MCF 10A (cell line): Measurements from ENCODE around the gene LMF2. TPM values are rescaled to one million over a fixed set of nuclear protein-coding genes. Genes with fewer than 3 reads are reported as not detected.
A peak's percentile ranks its signal among the peaks of the same experiment; 100 is the strongest.
"Not testable (repeated sequence)": the region's sequence is repeated elsewhere in the genome, so short reads cannot be mapped to it uniquely, and the experiment has no call there.

Source experiments
- BruUV-seq: library from RNA; stranded (reverse); fragments of 400-500 nt; replicated peaks from 2 replicates; lab custom pipeline; 2021; lab: Mats Ljungman, UMichigan
- CTCF ChIA-PET: fragments of 300-600 bp; sonication (Branson Sonifier 250); formaldehyde crosslinking; extraction: SDS; loops from one replicate; lab custom pipeline; 2021; ENCODE audit warnings: antibody characterized with exemption, inconsistent platforms; lab: Yijun Ruan, JAX
- POLR2A ChIA-PET: fragments of 300-600, 350-650 bp; sonication (Branson Sonifier 250); formaldehyde crosslinking; extraction: SDS; loops from one replicate; lab custom pipeline; 2020; ENCODE audit warnings: antibody characterized with exemption, inconsistent platforms; lab: Yijun Ruan, JAX
- DNase-seq: peaks from one replicate; pipeline ENCODE4 v3.0.0-alpha.2; 2018; ENCODE audit not compliant: unreplicated experiment
- H3K27ac Mint-ChIP-seq: one replicate; pipeline ENCODE4 v1.8.0; 2022; ENCODE audit warnings: mild to moderate bottlenecking, low read depth, mixed read lengths; ENCODE audit not compliant: unreplicated experiment
- H3K27me3 Mint-ChIP-seq: one replicate; pipeline ENCODE4 v1.8.0; 2022; ENCODE audit warnings: mixed read lengths; ENCODE audit not compliant: insufficient read depth, unreplicated experiment
- H3K36me3 Mint-ChIP-seq: one replicate; pipeline ENCODE4 v1.8.0; 2022; ENCODE audit warnings: mild to moderate bottlenecking, moderate library complexity, mixed read lengths; ENCODE audit not compliant: insufficient read depth, unreplicated experiment
- H3K4me1 Mint-ChIP-seq: one replicate; pipeline ENCODE4 v1.8.0; 2022; ENCODE audit warnings: mixed read lengths; ENCODE audit not compliant: insufficient read depth, unreplicated experiment
- H3K4me3 Mint-ChIP-seq: one replicate; pipeline ENCODE4 v1.8.0; 2022; ENCODE audit warnings: mild to moderate bottlenecking, moderate library complexity, mixed read lengths; ENCODE audit not compliant: unreplicated experiment
- H3K9me3 Mint-ChIP-seq: one replicate; pipeline ENCODE4 v1.8.0; 2022; ENCODE audit warnings: mixed read lengths; ENCODE audit not compliant: unreplicated experiment
- intact Hi-C: fragments of 100-400 bp; cut with micrococcal nuclease; formaldehyde crosslinking; loops from 2 replicates; pipeline ENCODE4 v1.14.1; 2022
- total RNA-seq: library from RNA; stranded (reverse); gene quantifications from 2 replicates; pipeline ENCODE4 v1.2.3, GENCODE V29; 2022
- TF ChIP-seq, protein P1 (sequence below): fragments of 200-600 bp; IDR thresholded peaks from one replicate; pipeline ENCODE4 v1.8.0; 2022; ENCODE audit warnings: antibody characterized with exemption, mild to moderate bottlenecking; ENCODE audit not compliant: unreplicated experiment

The LMF2 gene
- total RNA-seq, 1 experiment from 2014 or later: 50.9 TPM

- DNase-seq: no peak
- intact Hi-C loops: no loop called here
- Mint-ChIP-seq H3K27ac (no peak overlapping the region), H3K36me3 (peaks cover under 1% of the 10 kb centered on the region), H3K4me3 (no peak overlapping the region), H3K4me1 (peaks cover 28% of the 10 kb centered on the region), H3K9me3 (no peaks in the 10 kb centered on the region), H3K27me3 (no peaks in the 10 kb centered on the region)
- CTCF ChIA-PET: interaction anchor here (0.9 to 1.3 kb wide), 2 partner anchors 11 to 27 kb away, joined by 3 read pairs; partner anchors contain the start of genes SCO2 and SYCE3
- no TSS peak for BruUV-seq
- POLR2A ChIA-PET: interaction anchor here (9.2 kb wide), 1 partner anchor 9 kb away, joined by 170 read pairs; the partner anchor contains the start of genes SCO2 and TYMP
- TF ChIP-seq, protein P1, sequence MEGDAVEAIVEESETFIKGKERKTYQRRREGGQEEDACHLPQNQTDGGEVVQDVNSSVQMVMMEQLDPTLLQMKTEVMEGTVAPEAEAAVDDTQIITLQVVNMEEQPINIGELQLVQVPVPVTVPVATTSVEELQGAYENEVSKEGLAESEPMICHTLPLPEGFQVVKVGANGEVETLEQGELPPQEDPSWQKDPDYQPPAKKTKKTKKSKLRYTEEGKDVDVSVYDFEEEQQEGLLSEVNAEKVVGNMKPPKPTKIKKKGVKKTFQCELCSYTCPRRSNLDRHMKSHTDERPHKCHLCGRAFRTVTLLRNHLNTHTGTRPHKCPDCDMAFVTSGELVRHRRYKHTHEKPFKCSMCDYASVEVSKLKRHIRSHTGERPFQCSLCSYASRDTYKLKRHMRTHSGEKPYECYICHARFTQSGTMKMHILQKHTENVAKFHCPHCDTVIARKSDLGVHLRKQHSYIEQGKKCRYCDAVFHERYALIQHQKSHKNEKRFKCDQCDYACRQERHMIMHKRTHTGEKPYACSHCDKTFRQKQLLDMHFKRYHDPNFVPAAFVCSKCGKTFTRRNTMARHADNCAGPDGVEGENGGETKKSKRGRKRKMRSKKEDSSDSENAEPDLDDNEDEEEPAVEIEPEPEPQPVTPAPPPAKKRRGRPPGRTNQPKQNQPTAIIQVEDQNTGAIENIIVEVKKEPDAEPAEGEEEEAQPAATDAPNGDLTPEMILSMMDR: no peak
Measured at GRCh38 chr22:50536226-50536625, 28.7 kb upstream of the LMF2 start.

DNA sequence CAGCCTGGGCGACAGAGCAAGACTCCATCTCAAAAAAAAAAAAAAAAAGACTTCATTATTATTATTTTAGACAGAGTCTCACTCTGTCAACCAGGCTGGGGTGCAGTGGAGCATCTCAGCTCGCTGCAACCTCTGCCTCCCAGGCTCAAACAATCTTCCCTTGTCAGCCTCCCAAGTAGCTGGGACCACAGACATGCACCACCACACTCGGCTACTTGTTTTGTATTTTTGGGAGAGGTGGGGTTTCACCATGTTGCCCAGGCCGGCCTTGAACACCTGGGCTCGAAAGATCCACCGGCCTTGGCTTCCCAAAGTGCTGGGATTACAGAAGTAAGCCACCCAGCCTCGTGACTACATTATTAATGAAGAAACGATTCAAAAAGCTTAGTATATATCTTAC is 27.6 kb upstream of the LMF2 start:
- Mint-ChIP-seq H3K27ac (no peak overlapping the region), H3K27me3 (no peaks in the 10 kb centered on the region), H3K9me3 (no peaks in the 10 kb centered on the region), H3K36me3 (peaks cover 11% of the 10 kb centered on the region), H3K4me3 (no peak overlapping the region), H3K4me1 (peaks cover 20% of the 10 kb centered on the region)
- POLR2A ChIA-PET: interaction anchor here (1.2 to 9.2 kb wide), 2 partner anchors 8 to 15 kb away, joined by 5 to 170 read pairs; partner anchors contain the start of genes SCO2 and TYMP
- TF ChIP-seq, protein P1: no peak
- intact Hi-C loops: no loop called here
- no TSS peak for BruUV-seq
- CTCF ChIA-PET: interaction anchor here (0.7 to 1.3 kb wide), 3 partner anchors 28 to 173 kb away, joined by 3 to 4 read pairs (median 3); partner anchors contain the start of gene SYCE3
- DNase-seq: no peak

DNA sequence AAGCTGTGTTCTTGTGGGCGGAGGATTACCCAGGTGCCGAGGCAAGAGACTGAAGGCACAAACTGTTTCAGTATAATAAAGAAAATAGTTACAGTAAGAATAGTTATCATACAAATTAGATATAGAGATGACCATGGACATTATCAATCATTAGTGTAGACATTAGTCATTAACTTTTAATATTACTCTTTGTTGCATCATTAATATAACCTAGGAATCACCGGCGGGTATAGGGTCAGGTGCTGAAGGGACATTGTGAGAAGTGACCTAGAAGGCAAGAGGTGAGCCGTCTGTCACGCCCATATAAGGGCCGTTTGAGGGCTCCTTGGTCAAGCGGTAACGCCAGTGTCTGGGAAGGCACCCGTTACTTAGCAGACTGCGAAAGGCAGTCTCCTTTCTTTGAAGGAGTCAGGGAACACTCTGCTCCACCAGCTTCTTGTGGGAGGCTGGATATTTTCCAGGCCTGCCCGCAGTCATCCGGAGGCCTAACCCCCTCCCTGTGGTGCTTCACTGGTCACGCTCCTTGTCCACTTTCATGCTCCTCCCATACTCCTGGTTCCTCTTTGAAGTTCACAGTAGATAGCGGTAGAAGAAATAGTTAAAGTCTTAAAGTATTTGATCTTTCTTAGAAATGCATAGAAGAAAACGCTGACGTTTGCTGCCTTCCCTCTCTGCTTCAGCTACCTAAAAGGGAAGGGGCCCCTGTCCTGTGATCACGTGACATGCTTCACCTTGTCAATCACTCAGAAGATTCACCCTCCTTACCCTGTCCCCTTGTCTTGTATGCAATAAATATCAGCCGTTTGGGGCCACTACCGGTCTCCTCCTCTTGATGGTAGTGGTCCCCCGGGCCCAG is 26.6 kb upstream of the LMF2 start:
- intact Hi-C loops, BruUV-seq, H3K27me3 Mint-ChIP-seq, H3K27ac Mint-ChIP-seq, DNase-seq, H3K4me3 Mint-ChIP-seq, H3K9me3 Mint-ChIP-seq: not testable (repeated sequence)
- Mint-ChIP-seq H3K4me1 (peaks cover 20% of the 10 kb centered on the region), H3K36me3 (peaks cover 17% of the 10 kb centered on the region)
- CTCF ChIA-PET: interaction anchor here (0.7 kb wide), 1 partner anchor 172 kb away, joined by 3 read pairs; no protein-coding TSS in a partner anchor
- POLR2A ChIA-PET: interaction anchor here (1.0 to 1.2 kb wide), 2 partner anchors 16 to 29 kb away, joined by 3 to 5 read pairs; partner anchors contain the start of gene SYCE3

DNA sequence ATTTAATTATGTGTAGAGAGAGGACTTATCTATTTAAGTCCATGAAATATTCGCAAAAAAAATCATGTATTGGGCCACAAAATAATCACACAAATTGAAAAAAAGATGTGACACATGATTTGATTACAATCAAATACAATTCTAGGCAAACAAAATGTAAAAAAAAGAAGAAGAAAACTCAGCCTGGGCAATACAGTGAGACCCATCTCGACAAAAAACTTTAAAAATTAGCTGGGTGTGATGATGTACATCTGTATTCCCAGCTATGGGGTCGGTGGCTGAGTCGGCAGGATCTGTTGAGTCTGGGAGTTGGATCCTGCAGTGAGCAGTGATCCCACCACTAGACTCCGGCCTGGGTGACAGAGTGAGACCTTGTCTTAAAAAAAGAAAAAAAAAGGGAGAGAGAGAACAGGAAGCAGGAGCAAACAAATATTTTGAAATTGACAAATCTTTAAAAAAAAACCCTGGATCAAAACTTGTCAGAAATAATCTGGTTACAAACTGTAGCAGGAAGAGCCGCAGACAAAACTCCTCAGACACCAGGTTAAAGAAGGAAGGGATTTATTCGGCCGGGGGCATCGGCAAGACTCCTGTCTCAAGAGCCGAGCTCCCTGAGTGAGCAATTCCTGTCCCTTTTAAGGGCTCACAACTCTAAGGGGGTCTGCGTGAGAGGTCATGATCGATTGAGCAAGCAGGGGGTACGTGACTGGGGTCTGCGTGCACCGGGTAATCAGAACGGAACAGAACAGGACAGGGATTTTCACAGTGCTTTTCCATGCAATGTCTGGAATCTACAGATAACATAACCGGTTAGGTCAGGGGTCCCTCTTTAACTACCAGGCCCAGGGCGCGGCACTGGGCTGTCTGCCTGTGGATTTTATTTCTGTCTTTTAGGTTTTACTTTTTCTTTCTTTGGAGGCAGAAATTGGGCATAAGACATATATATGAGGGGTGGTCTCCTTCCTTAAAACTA is 25.6 kb upstream of the LMF2 start:
- Mint-ChIP-seq H3K36me3 (peaks cover 25% of the 10 kb centered on the region), H3K27ac (peak overlapping the region; percentile 97), H3K4me1 (peaks cover 21% of the 10 kb centered on the region), H3K9me3 (no peaks in the 10 kb centered on the region), H3K27me3 (no peaks in the 10 kb centered on the region), H3K4me3 (peak overlapping the region; percentile 85)
- TF ChIP-seq, protein P1: no peak
- BruUV-seq: no TSS peak
- ChIA-PET CTCF (no interaction called here), POLR2A (interaction anchor here (1.0 to 2.3 kb wide), 3 partner anchors 25 to 88 kb away, joined by 3 to 8 read pairs (median 5); partner anchors contain the start of genes LMF2, NCAPH2 and SYCE3)
- DNase-seq: no peak
- intact Hi-C loops: loop anchor here (1.0 kb wide), 1 partner anchor 8 kb away; no protein-coding TSS in a partner anchor
